Measurements from ENCODE around the gene PLEKHJ1. TPM values are rescaled to one million over a fixed set of nuclear protein-coding genes. Genes with fewer than 3 reads are reported as not detected.

The PLEKHJ1 gene
- total and polyA plus RNA-seq, 9 of the 15 experiments (the other 6 are each of a cell fraction or from before 2014, with no cell fraction given): 1.5 to 188 (median 63.9) TPM

GRCh38 chr19:2239771-2240770, 3.9 kb upstream of the PLEKHJ1 start (continued):
- TF ChIP-seq U2AF2 (optimal IDR thresholded peaks at IDR 0.05; ENCODE audit: low read depth, low read length) (no peak), DMBX1 (CRISPR knock-in tag; IDR thresholded peaks at IDR 0.05; ENCODE audit: borderline replicate concordance) (no peak), CTCF (IDR thresholded peaks at IDR 0.05 in 2 of 3, conservative IDR thresholded peaks at IDR 0.05 in 1 of 3; ENCODE audit: insufficient read depth in 2 of 3, low read depth in 1 of 3, low read length in 3 of 3) (0 out of 6 replicates have a peak, but pooled peaks of 1 of the 3 experiments have one; percentile 3), RBBP5 (IDR thresholded peaks at IDR 0.05; ENCODE audit: borderline replicate concordance, insufficient read depth, low read length, poor library complexity, severe bottlenecking) (peak; percentile 34), TCF7L2 (IDR thresholded peaks at IDR 0.05; ENCODE audit: low read depth, low read length) (no peak), POLR3A (IDR thresholded peaks at IDR 0.05; ENCODE audit: borderline replicate concordance, extremely low read depth, insufficient read depth, insufficient read length) (no peak), NRF1 (conservative IDR thresholded peaks at IDR 0.05 in 1 of 2, IDR thresholded peaks at IDR 0.05 in 1 of 2) (no peak), TCF7 (IDR thresholded peaks at IDR 0.05; ENCODE audit: borderline replicate concordance) (no peak), ARID1B (IDR thresholded peaks at IDR 0.05) (peak; percentile 50), SMARCC2 (IDR thresholded peaks at IDR 0.05; ENCODE audit: low read depth) (no peak), ILF3 (IDR thresholded peaks at IDR 0.05; ENCODE audit: borderline replicate concordance) (no peak), ZNF354B (CRISPR knock-in tag; IDR thresholded peaks at IDR 0.05) (no peak), ZNF785 (CRISPR knock-in tag; IDR thresholded peaks at IDR 0.05) (no peak), ZNF431 (CRISPR knock-in tag; IDR thresholded peaks at IDR 0.05) (no peak), SP1 (CRISPR knock-in tag; IDR thresholded peaks at IDR 0.05) (no peak), CBFA2T2 (conservative IDR thresholded peaks at IDR 0.05) (no peak), PHB2 (IDR thresholded peaks at IDR 0.05; ENCODE audit: low read depth) (0 out of 2 replicates have a peak, but pooled peaks have one; percentile 3), GTF2A2 (tag; IDR thresholded peaks at IDR 0.05) (no peak), COPS2 (conservative IDR thresholded peaks at IDR 0.05) (no peak), GMEB1 (CRISPR knock-in tag; IDR thresholded peaks at IDR 0.05) (no peak), ZBTB33 (CRISPR knock-in tag; IDR thresholded peaks at IDR 0.05) (no peak), CSDE1 (IDR thresholded peaks at IDR 0.05) (no peak), E2F3 (CRISPR knock-in tag; IDR thresholded peaks at IDR 0.05) (0 out of 2 replicates have a peak, but pooled peaks have one; percentile 20)

Data from K562 (cell line).